ENCODE measurements around the gene CFAP61.
"Not testable (repeated sequence)": the region's sequence is repeated elsewhere in the genome, so short reads cannot be mapped to it uniquely, and the experiment has no call there.

The CFAP61 gene

DNA sequence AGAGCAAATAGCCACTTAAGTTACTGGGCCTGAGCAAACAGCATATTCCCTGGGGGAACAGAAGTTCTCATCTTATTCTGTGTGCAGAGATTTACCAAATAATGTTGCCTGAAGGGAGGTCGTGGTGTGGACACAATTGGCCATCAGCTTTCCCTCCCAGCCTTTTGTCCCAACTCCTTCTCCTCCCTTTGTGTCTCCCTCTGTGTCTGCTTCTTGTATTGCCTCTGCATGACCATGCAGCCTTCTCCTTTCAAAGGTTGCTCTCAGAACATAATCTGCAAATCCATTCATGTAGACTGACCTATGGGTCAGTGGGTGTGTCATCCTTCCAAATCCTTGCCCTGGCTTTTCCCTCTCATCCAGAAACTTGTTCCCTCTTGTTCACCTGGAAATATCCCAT, 165.3 kb downstream of the CFAP61 start:
- DNase-seq (ENCODE audit: low read depth, low spot score): no peak
- in situ Hi-C loops (cut with HindIII; ENCODE audit: low sequenced_read_pairs): no loop called here
- TF ChIP-seq, protein P1, sequence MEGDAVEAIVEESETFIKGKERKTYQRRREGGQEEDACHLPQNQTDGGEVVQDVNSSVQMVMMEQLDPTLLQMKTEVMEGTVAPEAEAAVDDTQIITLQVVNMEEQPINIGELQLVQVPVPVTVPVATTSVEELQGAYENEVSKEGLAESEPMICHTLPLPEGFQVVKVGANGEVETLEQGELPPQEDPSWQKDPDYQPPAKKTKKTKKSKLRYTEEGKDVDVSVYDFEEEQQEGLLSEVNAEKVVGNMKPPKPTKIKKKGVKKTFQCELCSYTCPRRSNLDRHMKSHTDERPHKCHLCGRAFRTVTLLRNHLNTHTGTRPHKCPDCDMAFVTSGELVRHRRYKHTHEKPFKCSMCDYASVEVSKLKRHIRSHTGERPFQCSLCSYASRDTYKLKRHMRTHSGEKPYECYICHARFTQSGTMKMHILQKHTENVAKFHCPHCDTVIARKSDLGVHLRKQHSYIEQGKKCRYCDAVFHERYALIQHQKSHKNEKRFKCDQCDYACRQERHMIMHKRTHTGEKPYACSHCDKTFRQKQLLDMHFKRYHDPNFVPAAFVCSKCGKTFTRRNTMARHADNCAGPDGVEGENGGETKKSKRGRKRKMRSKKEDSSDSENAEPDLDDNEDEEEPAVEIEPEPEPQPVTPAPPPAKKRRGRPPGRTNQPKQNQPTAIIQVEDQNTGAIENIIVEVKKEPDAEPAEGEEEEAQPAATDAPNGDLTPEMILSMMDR (IDR thresholded peaks at IDR 0.05; ENCODE audit: low read depth, low read length): no peak
- H3K4me3 ChIP-seq (ENCODE audit: low read depth, low read length): no peak overlapping the region

DNA sequence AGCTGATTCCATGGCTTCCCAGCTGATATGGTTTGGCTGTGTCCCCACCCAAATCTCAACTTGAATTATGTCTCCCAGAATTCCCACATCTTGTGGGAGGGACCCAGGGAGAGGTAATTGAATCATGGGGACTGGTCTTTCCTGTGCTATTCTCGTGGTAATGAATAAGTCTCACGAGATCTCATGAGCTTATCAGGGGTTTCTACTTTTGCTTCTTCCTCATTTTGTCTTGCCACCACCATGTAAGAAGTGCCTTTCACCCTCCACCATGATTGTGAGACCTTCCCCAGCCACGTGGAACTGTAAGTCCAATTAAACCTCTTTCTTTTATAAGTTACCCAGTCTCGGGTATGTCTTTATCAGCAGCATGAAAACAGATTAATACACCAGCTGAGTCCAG, 165.8 kb downstream of the CFAP61 start:
- in situ Hi-C loops (cut with HindIII; ENCODE audit: low sequenced_read_pairs); H3K4me3 ChIP-seq (ENCODE audit: low read depth, low read length); DNase-seq (ENCODE audit: low read depth, low spot score): not testable (repeated sequence)

DNA sequence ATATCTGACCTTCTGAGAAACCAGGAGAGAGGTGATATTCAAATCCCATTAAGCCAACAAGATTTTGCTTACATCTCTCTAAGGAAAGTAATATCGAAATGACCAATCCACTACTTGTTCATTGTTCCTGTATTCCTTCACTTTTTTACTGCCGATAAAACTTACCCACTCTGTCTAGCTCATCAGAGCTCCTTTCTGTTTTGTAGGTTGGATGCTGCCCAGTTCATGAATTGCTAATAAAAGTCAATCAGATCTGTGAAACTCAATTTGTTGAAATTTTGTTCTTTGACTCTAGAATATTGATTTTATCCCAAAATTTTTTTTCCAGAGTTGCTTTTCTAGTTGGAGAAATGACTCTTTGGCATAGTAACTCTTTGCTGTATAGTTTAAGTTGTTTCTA, 166.7 kb downstream of the CFAP61 start:
- DNase-seq (ENCODE audit: low read depth, low spot score): no peak
- in situ Hi-C loops (cut with HindIII; ENCODE audit: low sequenced_read_pairs): no loop called here
- TF ChIP-seq, protein P1 (IDR thresholded peaks at IDR 0.05; ENCODE audit: low read depth, low read length): no peak

DNA sequence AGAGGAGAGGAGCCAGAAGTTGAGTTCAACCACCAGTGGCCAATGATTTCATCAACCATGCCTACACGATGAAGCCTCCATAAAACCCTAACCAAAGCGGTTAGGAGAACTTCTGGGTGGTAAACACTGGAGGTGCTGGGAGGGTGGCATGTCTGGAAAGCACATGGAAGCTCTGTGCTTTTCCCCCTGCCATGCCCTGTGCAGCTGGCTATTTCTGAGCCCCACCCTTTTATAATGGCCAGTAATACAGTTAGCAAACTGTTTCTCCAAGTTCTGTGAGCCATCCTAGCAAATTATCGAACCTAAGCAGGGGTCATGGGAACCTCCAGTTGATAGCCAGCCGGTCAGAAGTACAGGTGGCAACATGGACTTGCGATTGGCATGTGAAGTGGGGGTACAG, 167.8 kb downstream of the CFAP61 start:
- H3K4me3 ChIP-seq (ENCODE audit: low read depth, low read length): no peak overlapping the region
- DNase-seq (ENCODE audit: low read depth, low spot score): no peak
- in situ Hi-C loops (cut with HindIII; ENCODE audit: low sequenced_read_pairs): no loop called here
- TF ChIP-seq, protein P1 (IDR thresholded peaks at IDR 0.05; ENCODE audit: low read depth, low read length): no peak

More for the DNA sequence above, 166.7 kb downstream of the CFAP61 start:
- no peak overlapping the region for H3K4me3 ChIP-seq (ENCODE audit: low read depth, low read length)

DNA sequence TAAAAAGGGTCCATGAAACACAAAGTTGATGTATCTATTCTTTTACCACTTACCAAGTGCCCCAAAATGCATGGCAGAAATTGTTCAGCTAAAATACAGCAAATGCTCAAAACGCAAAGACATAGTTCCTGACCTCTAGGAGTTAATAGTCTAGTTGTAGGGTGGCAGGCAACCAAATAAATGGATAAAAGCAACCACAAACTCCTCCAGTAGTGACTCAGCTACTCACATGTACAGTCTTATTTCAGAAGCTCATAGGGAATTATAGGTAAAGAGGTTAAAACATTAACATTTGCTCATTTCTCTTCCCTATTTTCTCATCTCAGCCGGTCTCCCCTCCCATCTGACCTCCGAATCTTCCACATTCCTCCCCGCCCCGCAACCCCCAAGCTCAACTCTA, 171.6 kb downstream of the CFAP61 start:
- no peak for DNase-seq (ENCODE audit: low read depth, low spot score)
- TF ChIP-seq, protein P1 (IDR thresholded peaks at IDR 0.05; ENCODE audit: low read depth, low read length): no peak
- no peak overlapping the region for H3K4me3 ChIP-seq (ENCODE audit: low read depth, low read length)
- in situ Hi-C loops (cut with HindIII; ENCODE audit: low sequenced_read_pairs): no loop called here

DNA sequence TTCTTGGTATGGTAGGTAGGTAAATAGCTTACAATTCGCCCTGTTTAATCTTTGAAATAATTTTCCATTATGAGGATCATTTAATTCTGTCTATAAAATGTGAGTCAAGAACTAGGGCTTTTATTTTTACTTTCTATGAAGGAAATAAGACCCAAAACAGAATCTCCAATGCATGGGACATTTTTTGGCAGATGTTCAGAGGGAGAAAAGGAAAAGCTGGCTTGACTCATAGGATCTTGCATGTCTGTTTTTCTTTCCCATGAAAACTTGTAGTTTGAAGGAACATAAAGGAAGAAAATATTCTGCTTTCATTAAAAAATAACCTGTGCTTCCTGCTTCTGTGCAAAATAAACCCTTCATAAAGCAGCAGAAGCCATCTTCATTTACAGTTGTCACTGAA, 172.5 kb downstream of the CFAP61 start:
- no peak overlapping the region for H3K4me3 ChIP-seq (ENCODE audit: low read depth, low read length)
- in situ Hi-C loops (cut with HindIII; ENCODE audit: low sequenced_read_pairs): no loop called here
- TF ChIP-seq, protein P1 (IDR thresholded peaks at IDR 0.05; ENCODE audit: low read depth, low read length): no peak
- no peak for DNase-seq (ENCODE audit: low read depth, low spot score)

DNA sequence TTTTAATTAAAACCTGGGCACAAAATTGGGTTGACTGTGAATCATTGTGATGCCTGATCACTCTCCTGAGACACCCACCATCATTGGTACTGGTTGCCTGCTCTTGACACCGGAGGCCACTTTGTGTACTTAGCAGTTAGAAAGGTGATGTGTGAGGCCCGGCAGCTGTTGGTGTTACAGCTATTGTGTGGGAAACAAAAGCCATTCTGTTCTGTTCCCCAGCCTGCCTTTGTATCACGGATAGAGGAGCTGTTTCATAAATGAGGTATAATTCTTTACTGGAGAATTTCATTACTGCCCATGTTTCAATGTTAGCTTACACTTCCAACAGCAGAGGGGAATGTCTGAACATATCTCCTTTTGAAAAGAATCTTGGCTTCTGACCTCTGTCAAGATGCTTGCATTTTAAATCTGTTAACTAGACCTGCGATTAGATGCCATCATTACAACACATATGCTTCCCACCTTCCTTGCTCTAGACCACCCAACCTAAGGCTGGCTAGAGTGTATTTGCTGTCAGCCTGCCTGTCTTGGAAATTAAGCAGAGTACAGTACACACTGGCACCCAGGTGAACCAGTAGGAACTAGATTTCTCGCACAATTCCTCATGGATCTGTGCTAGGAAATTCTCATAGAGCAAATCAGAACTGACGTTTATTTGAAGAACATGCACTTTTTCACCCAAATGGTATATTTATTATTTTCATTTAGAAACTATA, 173.2 kb downstream of the CFAP61 start:
- no peak overlapping the region for H3K4me3 ChIP-seq (ENCODE audit: low read depth, low read length)
- DNase-seq (ENCODE audit: low read depth, low spot score): no peak
- TF ChIP-seq, protein P1 (IDR thresholded peaks at IDR 0.05; ENCODE audit: low read depth, low read length): no peak
- in situ Hi-C loops (cut with HindIII; ENCODE audit: low sequenced_read_pairs): no loop called here

Measured in astrocyte of the spinal cord (primary cell).